GM18909 (cell line): Measurements from ENCODE around the gene BARHL1.
"Not testable (repeated sequence)": the region's sequence is repeated elsewhere in the genome, so short reads cannot be mapped to it uniquely, and the experiment has no call there.

Source experiments
- ATAC-seq: cut with Tn5 transposase; IDR thresholded peaks from one replicate; pipeline ENCODE4 v1.9.1; 2021; ENCODE audit warnings: mild to moderate bottlenecking; ENCODE audit not compliant: unreplicated experiment, poor library complexity

Gene BARHL1

GRCh38 chr9:132555528-132555927 lies 26.9 kb upstream of the BARHL1 start:
- ATAC-seq, result no peak

DNA sequence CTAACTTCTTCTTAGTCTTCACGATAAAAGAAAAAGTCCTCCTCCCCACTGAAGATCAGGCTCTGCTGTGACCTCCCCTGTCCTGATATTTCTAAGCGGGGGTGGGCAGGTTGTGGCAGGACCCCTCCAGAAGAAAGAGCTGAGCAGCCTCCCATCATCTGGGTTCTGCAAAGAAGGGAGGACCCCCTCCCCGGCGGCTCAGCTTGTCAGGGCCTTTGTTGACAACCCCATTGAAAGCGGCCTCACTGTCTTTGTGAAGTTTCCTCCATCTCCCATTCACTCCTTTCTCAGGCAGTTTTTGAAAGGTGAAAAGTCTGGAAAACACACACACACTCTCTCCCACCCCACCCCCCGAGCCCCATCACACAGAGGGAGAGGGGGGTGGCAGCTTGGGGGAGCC lies 26.2 kb upstream of the BARHL1 start:
- ATAC-seq, result no peak

DNA sequence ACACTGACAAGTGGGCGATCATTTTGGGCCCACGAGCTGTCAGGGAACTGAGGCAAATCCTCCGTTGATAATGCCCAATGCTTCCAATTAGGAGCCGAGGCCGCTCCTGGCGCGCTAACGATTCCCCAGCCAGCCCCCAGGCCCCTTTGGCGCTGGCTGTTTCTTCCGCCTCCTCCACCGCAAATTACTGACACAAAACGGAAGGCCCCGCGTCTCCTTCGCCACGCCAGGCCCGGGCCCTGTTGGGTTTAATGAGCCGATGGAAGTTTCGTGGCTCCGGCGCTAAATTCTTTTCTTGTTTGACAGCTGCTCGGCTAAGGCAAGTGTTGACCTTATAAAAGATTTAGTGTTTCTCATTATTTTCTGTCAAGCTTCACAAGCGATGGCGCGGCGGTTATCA lies 25.7 kb upstream of the BARHL1 start:
- ATAC-seq, result no peak

GRCh38 chr9:132557159-132557558 lies 25.2 kb upstream of the BARHL1 start:
- no peak for ATAC-seq

GRCh38 chr9:132559711-132560110 lies 22.7 kb upstream of the BARHL1 start:
- ATAC-seq, result no peak

DNA sequence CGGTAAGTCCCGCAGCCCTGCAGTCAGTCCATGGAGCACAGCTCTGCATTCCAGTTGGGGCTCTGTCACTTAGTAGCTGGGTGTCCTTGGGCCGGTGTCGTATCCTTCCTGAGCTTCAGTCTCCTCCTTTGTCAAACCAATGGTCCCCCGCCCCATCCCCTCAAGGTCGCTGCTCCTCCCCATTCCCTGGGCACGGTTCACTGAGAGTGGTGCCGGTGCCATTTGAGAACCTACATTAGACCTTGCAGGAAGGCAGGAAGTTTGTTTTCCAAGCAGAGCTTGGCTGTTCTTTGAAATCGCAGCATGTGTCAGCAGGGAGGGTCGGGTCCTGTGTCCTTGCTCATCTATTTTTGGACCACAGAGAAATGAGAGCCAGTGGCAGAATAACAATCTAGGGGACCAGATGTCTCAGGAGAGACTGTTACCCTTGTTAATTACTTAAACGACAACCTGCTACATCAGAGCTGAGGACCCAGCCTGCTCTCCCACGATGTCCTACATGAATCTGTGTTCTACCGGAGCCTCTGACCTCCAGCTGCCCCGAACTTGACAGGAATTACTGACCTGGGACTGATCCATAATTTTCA lies 21.7 kb upstream of the BARHL1 start:
- no peak for ATAC-seq

GRCh38 chr9:132562306-132562573 lies 20.2 kb upstream of the BARHL1 start:
- ATAC-seq, result no peak

GRCh38 chr9:132564526-132564925 lies 17.9 kb upstream of the BARHL1 start:
- ATAC-seq, result no peak

DNA sequence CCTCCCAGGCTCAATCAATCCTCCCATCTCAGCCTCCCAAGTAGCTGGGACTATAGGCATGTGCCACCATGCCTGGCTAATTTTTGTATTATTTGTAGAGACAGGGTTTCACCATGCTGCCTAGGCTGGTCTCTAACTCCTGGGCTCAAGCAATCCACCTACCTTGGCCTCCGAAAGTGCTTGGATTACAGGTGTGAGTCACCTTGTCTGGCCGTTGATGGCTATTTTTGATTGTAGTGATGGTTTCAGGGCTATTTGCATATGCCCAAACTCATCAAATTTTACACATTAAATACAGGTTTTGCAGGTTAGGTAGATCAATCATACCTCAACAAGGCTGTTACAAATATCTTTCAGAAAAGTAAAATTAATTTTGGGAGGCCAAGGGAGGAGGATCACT lies 13.6 kb upstream of the BARHL1 start:
- not testable (repeated sequence) for ATAC-seq

DNA sequence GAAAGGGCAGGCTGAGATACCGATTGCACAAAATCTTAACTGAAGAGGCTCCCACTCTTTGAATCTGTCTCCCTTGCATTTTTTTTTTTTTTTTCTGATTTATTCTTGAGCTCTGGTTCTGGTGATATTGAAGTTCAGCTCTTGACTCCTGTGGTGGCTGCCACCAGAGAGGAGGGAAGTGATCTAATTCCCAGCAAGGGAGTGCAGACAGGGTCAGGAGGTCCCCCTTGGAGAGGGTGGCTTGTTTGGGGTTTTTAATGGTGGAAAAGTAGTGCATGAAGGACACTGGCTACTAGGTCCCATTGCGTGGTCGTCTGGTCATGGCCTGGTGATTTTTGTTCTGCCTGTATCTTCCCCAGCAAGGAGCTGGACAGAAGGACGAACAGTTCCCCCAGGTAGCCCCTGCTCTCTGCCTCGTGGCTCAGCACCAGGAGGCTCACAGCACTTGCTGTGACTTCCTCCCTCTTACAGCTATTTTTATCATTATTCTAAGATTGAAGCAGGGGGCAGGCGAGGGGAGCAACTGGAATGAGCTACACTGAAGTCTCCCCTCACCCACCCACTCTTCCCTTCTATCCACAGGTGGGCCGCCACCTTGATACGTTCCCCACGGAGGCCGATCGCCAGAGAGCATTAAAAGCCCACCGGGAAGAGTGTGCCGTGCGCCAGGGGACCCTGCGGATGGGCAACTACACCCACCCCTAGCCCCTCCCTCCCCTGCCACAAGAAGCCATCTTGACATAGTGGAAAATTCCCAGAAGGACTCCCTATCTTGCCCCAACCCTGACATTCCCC lies 10.4 kb upstream of the BARHL1 start:
- no peak for ATAC-seq

DNA sequence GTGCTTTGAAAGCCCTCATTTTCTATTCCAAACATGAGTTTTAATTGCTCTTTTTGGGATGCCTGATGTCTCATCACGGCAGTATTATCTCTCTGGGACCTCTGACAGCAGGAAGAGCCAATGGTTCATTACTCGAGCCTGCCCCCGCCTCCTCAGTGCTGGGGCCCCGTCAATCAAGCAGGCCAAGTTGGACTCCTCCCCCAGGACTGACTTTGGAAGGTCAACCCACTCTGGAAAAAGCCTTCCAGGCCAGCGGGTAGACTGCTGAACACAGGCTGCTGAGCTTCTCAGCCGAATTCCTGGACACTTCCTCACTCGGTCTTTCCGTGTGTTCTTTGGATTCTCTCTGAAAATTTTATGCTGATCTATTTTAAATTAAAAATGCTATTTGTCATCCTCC lies 9.5 kb upstream of the BARHL1 start:
- no peak for ATAC-seq

- no peak for ATAC-seq
These were observed 7.3 kb upstream of the BARHL1 start for GRCh38 chr9:132575005-132575609.

DNA sequence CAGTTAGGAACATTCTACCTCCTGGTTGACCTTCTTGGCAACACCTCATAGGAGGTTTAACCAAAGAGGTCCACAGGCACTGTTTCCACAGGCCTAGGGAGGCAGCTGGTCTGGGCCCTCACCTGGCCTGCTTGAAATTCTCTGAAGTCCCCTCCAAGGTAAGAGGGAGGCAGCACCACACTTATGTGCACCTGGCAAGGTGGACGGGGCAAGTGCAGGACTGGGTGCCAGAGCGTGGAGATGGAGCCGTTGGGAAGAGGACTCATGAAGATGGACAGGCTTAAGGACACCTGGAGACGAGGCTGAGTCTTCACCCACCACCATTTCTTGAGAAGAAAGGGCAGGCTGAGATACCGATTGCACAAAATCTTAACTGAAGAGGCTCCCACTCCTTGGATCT lies 6.6 kb upstream of the BARHL1 start:
- ATAC-seq, result no peak

- ATAC-seq, result no peak
These were observed 5.3 kb upstream of the BARHL1 start for GRCh38 chr9:132577119-132577518.

DNA sequence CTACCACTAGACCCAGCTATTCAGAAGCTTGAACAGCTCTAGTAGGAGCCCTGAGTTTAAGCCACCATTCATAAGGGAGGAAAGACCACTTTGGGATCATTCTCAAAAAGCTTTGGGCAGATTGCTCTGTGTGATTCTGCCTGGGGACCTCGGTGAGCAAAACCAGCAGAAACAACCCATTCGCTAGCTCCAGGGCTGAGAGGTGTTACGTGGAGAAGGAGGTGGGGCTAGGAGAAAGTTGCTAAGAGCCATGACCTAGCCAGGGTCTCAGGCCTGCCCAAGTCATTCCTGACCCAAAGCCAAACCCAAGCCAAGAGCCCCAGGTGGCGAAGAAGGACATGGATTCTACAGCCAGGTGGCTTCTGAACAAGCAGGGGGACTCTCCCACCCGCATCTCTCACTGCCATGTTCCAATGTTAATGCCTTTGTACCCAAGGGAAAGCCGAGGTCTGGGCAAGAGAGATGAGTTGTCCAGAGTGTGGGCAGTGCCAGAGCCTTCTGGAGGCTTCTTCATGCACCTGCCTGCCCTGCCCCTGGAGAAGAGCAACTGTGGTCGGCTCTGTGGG lies 4.0 kb upstream of the BARHL1 start:
- ATAC-seq, result no peak

DNA sequence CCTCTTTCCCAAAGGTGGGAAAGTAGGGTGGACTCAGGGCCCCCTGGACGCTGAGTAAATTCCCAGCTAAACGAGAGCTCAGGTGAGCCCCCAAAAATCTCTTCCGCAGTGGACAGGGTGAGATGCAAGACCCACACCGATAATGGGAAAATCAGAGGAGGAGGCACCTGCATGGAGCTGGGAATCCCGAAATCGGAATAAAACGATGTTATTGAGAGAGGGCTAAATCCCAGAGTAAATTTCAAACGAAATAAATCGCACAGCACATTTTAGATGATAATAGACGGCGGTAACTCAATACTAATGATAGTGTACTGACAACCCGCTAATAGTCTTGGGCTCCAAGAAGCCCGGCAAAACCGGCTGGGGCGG lies 3.0 kb upstream of the BARHL1 start:
- no peak for ATAC-seq

DNA sequence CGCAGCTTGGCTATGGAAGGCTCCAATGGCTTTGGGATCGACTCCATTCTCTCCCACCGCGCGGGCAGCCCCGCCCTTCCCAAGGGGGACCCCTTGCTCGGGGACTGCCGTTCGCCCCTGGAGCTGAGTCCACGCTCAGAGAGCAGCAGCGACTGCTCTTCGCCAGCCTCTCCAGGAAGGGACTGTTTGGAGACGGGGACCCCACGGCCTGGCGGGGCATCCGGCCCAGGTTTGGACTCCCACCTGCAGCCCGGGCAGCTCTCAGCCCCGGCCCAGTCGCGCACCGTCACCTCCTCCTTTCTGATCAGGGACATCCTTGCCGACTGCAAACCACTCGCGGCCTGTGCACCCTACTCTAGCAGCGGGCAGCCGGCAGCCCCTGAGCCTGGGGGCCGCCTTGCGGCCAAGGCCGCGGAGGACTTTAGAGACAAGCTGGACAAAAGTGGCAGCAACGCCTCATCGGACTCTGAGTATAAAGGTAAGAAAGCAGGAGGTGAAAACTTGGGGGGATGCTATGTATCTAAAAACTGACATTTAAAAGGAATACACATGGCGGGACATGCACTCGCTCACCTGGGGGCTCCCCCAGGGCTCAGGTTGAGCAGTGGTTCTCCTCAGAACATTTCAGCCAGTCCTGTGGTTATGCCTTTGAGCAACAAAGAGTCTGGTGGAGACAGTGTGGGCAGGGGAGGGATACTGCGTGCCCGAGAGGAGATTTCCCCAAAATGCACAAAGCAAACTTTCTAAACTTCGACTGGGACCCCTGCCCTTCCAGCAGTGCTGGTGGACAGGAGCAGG lies 579 bp downstream of the BARHL1 start:
- no peak for ATAC-seq

- ATAC-seq, result no peak
These were observed 1.3 kb downstream of the BARHL1 start for GRCh38 chr9:132583584-132584304.

GRCh38 chr9:132584601-132585560 lies 2.5 kb downstream of the BARHL1 start:
- ATAC-seq, result no peak
